VCaP (cell line): ENCODE results near the gene YY2.
A peak's percentile ranks its signal among the peaks of the same experiment; 100 is the strongest.

Source experiments
- H3K27ac ChIP-seq: fragments of 450-650 bp; 2 replicates; pipeline ENCODE4 v1.5.1; 2017
- TF ChIP-seq, protein P1 (sequence below): fragments of 450-650 bp; conservative IDR thresholded peaks from 2 replicates; pipeline ENCODE4 v1.5.1; 2017; ENCODE audit warnings: mild to moderate bottlenecking, moderate library complexity

Gene YY2

DNA sequence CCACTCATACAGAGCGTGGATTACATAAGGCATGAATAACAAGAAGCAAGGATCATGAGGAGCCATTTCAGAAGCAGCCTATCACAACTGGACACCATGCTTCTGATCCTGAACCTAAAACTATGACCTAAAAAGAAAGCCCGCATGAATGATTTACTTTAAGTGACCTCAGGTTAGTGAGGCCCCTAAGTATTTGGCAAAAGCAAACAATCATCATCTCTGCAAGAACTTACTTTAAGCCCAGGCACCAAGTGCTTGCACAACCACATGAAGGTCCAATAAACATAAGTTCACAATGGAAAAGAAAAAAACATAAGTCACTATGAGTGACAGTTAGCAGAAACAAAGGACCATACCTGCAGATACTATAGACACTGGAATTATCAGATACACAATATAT lies 24.3 kb upstream of the YY2 start:
- TF ChIP-seq, protein P1, sequence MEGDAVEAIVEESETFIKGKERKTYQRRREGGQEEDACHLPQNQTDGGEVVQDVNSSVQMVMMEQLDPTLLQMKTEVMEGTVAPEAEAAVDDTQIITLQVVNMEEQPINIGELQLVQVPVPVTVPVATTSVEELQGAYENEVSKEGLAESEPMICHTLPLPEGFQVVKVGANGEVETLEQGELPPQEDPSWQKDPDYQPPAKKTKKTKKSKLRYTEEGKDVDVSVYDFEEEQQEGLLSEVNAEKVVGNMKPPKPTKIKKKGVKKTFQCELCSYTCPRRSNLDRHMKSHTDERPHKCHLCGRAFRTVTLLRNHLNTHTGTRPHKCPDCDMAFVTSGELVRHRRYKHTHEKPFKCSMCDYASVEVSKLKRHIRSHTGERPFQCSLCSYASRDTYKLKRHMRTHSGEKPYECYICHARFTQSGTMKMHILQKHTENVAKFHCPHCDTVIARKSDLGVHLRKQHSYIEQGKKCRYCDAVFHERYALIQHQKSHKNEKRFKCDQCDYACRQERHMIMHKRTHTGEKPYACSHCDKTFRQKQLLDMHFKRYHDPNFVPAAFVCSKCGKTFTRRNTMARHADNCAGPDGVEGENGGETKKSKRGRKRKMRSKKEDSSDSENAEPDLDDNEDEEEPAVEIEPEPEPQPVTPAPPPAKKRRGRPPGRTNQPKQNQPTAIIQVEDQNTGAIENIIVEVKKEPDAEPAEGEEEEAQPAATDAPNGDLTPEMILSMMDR = no peak
- H3K27ac ChIP-seq = no peak overlapping the region

DNA sequence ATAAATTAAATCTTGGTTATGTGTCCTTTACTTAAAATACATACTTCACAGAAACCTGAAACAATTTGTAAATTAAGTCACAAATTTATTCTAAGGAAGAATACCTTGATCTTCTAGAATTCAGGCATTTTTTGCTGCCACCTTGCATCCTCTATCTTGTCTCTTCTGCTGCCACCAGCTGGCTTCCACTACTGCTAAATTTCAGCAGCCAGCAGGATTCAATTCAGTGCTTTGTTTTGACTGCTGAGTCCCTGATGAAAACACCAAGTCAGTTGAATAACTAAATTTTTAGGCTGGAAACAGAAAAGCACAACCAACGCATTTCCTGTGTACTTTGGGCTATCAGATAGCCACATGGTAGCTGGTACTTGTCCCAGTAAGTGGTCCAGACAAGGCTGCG lies 18.7 kb upstream of the YY2 start:
- no peak overlapping the region for H3K27ac ChIP-seq
- TF ChIP-seq, protein P1 = 0 out of 2 replicates have a peak, but pooled peaks have one; percentile 14

DNA sequence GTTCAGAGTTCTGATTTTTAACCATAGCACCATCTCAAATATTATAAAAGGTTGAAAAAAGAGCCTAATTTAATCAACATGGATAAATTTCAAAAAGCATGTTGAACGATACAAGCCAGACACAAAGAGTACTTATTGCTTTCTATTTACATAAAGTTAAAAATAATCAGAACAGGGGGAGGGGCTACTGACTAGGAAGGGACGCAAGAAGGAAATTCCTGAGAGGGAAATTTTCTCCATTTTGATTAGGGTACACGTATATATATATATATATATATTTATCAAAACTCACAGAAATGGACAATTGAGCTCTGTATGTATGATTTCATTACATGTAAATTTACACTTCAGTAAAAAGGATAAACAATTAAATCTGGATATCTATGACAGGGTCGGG lies 16.9 kb upstream of the YY2 start:
- TF ChIP-seq, protein P1 = no peak
- peak overlapping the region; percentile 85 for H3K27ac ChIP-seq

DNA sequence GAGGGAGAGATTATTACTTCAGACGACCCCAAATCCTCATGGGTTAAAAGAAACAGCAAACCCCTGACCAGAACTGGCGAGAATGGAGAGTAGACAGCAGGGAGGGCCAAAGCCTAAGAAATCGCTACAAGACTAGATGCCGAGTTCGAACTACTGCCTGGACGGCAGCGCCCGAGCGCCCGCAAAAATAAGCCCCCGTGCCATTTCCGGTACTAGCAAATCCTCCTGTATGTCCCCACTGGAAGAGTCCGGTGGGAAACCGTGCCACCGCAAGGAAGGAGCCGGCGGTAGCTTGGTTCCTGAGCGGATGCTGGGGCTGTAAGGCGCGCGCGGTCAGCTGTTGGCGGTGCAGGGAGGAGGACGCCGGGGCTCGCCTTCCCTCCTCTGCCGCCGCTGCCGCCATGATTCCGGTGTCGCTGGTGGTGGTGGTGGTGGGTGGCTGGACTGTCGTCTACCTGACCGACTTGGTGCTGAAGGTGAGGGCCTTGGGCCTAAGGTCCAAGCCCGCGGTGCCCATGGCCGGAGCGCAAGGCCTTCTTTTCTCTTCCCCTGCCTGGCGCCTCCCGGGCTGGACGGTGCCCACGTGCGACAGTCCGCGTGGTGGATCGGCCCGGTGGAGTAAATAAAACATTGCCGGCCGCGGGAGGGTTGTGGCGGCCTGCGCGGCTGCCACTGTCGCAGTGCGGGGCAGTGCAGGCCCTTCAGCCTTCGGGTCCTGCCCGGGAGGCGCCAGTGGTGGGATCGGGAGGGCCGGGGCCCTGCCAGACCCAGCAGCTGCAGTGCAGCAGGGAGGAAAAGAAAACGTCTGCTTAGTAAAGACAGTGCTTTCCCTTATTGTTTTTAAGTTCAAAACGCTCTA lies 16.2 kb upstream of the YY2 start, which contains the start of gene MBTPS2:
Gene MBTPS2 (plus strand): TSS at position 284 of the 859 bp plus-strand sequence. CDS start 118 bp downstream, at position 402.
- H3K27ac ChIP-seq = peak within 1 kb of the TSS; percentile 85
- TF ChIP-seq, protein P1 = peak; percentile 29

DNA sequence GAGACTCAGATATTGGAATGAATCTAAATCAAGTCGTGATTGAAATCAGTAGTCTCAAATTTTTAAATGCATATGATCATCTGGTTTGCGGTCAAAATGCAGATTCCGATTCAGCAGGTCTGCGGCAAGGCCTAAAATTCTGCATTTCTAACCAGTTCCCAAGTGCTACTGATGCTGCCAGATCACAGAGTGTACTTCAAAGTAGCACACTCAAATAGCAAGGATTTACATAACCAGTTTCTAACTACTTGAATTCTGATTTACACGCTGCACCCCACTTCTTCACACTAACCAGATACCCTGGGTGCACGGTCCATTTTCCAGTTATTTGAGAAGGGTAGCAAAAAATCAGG lies 15.6 kb upstream of the YY2 start:
- TF ChIP-seq, protein P1 = no peak
- H3K27ac ChIP-seq = peak overlapping the region; percentile 85

DNA sequence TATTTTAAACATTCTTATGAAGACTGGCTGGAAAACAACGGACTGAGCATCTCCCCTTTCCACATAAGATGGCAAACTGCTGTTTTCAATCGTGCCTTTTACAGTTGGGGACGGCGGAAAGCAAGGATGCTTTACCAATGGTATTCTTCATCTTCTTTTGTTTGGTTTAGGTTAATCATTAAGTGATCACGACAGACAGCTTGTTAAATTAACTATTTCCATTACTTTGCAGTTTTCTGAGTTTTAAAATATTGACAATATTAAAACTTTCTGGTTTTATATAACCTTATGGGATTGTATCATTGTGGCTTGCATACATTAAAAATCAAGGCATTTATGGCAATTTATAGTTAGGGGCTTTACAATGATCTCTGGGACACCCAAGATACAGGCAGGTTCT lies 12.6 kb upstream of the YY2 start:
- TF ChIP-seq, protein P1 = no peak
- peak overlapping the region; percentile 85 for H3K27ac ChIP-seq

DNA sequence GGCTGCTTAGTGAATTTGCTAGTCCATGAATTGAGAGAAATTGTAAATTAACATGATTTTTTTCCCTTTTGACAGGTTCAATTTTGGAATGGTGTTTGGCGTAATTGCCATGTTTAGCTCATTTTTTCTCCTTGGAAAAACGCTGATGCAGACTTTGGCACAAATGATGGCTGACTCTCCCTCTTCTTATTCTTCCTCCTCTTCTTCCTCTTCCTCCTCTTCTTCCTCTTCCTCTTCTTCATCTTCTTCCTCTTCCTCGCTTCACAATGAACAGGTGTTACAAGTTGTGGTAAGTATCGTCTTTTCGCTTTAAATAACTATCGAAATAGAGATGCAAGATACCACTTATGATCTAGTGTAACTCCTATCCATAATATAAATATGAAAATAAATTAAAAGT lies 10.7 kb upstream of the YY2 start:
- no peak overlapping the region for H3K27ac ChIP-seq
- TF ChIP-seq, protein P1 = no peak
